GM21526 (cell line): ENCODE data around the gene LRRC3C.
"Not testable (repeated sequence)": the region's sequence is repeated elsewhere in the genome, so short reads cannot be mapped to it uniquely, and the experiment has no call there.

Source experiments
- ATAC-seq: cut with Tn5 transposase; IDR thresholded peaks from one replicate; pipeline ENCODE4 v1.9.1; 2021; ENCODE audit warnings: moderate library complexity; ENCODE audit not compliant: unreplicated experiment, low FRiP score

Gene LRRC3C

GRCh38 chr17:39946551-39947330 is 19.2 kb downstream of the LRRC3C start:
- ATAC-seq = no peak

- ATAC-seq = not testable (repeated sequence)
These were observed 20.9 kb downstream of the LRRC3C start for GRCh38 chr17:39948489-39948828.

GRCh38 chr17:39949028-39949427 is 21.5 kb downstream of the LRRC3C start:
- no peak for ATAC-seq

- no peak for ATAC-seq
These were observed 23.4 kb downstream of the LRRC3C start for GRCh38 chr17:39950871-39951348.

- no peak for ATAC-seq
These were observed 24.6 kb downstream of the LRRC3C start for GRCh38 chr17:39951924-39952679.

- ATAC-seq = peak; percentile 52
These were observed 25.3 kb downstream of the LRRC3C start for GRCh38 chr17:39952680-39953470.

GRCh38 chr17:39953471-39953888 is 25.9 kb downstream of the LRRC3C start:
- no peak for ATAC-seq

- no peak for ATAC-seq
These were observed 27.3 kb downstream of the LRRC3C start for GRCh38 chr17:39954876-39955275.

GRCh38 chr17:39955726-39956225 is 28.2 kb downstream of the LRRC3C start:
- ATAC-seq = no peak

- no peak for ATAC-seq
These were observed 33.1 kb downstream of the LRRC3C start for GRCh38 chr17:39960524-39961041.

- no peak for ATAC-seq
These were observed 35.2 kb downstream of the LRRC3C start, which contains the start of gene GSDMA for GRCh38 chr17:39962642-39963220. TSS of gene GSDMA (plus strand) at chr17:39963004. CDS start at chr17:39965688, 2,684 bp downstream.

- no peak for ATAC-seq
These were observed 36.3 kb downstream of the LRRC3C start for GRCh38 chr17:39963829-39964228.

GRCh38 chr17:39965017-39965699 is 37.6 kb downstream of the LRRC3C start:
- ATAC-seq = no peak

- ATAC-seq = no peak
These were observed 39.2 kb downstream of the LRRC3C start for GRCh38 chr17:39966771-39967170.

GRCh38 chr17:39968761-39969160 is 41.2 kb downstream of the LRRC3C start:
- ATAC-seq = no peak

GRCh38 chr17:39969375-39969774 is 41.8 kb downstream of the LRRC3C start:
- no peak for ATAC-seq

- no peak for ATAC-seq
These were observed 42.7 kb downstream of the LRRC3C start for GRCh38 chr17:39970157-39970692.

- no peak for ATAC-seq
These were observed 43.6 kb downstream of the LRRC3C start for GRCh38 chr17:39971076-39971603.

GRCh38 chr17:39972271-39972670 is 44.7 kb downstream of the LRRC3C start:
- no peak for ATAC-seq
